Activated CD4-positive, alpha-beta T cell treated with anti-CD3 and anti-CD28 coated beads for 36 hours (primary cell): ENCODE measurements around the gene SLMAP. TPM values are rescaled to one million over a fixed set of nuclear protein-coding genes. Genes with fewer than 3 reads are reported as not detected.
"Not testable (repeated sequence)": the region's sequence is repeated elsewhere in the genome, so short reads cannot be mapped to it uniquely, and the experiment has no call there.

ENCODE experiments used
- ATAC-seq: fragments of 200-7000 bp; cut with Tn5 transposase; one replicate; pipeline ENCODE4 v1.10.0; 2021; ENCODE audit warnings: mild to moderate bottlenecking, moderate library complexity
- CTCF ChIA-PET: fragments of 350-600 bp; sonication (Branson Sonifier 250); formaldehyde crosslinking; loops from one replicate; lab custom pipeline; 2021; ENCODE audit warnings: antibody characterized with exemption; lab: Charles Lee
- POLR2A ChIA-PET: fragments of 350-600 bp; sonication (Branson Sonifier 250); formaldehyde crosslinking; loops from one replicate; lab custom pipeline; 2021; ENCODE audit warnings: antibody characterized with exemption, inconsistent platforms; lab: Charles Lee
- DNase-seq: peaks from one replicate; pipeline ENCODE4 v3.0.0-alpha.2; 2020
- H3K27ac Mint-ChIP-seq: one replicate; pipeline ENCODE4 v1.8.0; 2021; ENCODE audit warnings: mixed read lengths
- H3K27me3 Mint-ChIP-seq: one replicate; pipeline ENCODE4 v1.8.0; 2021; ENCODE audit warnings: mixed read lengths
- H3K36me3 Mint-ChIP-seq: one replicate; pipeline ENCODE4 v1.8.0; 2021; ENCODE audit warnings: low read depth, mixed read lengths
- H3K4me1 Mint-ChIP-seq: one replicate; pipeline ENCODE4 v1.8.0; 2021; ENCODE audit warnings: mixed read lengths
- H3K4me3 Mint-ChIP-seq: one replicate; pipeline ENCODE4 v1.8.0; 2021; ENCODE audit warnings: mild to moderate bottlenecking, moderate library complexity, mixed read lengths
- H3K9me3 Mint-ChIP-seq: one replicate; pipeline ENCODE4 v1.8.0; 2021; ENCODE audit warnings: low read depth, mixed read lengths
- intact Hi-C, 2 experiments: fragments of 100-400 bp; cut with DNase I in 1 of 2; cut with micrococcal nuclease in 1 of 2; formaldehyde crosslinking; loops; one replicate each; pipeline versions ENCODE4 v1.14.2 to v1.15.1; 2022 to 2024; cut with DNase I, micrococcal nuclease
- total RNA-seq, 2 experiments: library from RNA; stranded (reverse); gene quantifications; one replicate each; pipeline ENCODE4 v1.2.3, GENCODE V29; 2021

The SLMAP gene
- total RNA-seq, 2 experiments from 2014 or later = 43.1 to 55.3 TPM

DNA sequence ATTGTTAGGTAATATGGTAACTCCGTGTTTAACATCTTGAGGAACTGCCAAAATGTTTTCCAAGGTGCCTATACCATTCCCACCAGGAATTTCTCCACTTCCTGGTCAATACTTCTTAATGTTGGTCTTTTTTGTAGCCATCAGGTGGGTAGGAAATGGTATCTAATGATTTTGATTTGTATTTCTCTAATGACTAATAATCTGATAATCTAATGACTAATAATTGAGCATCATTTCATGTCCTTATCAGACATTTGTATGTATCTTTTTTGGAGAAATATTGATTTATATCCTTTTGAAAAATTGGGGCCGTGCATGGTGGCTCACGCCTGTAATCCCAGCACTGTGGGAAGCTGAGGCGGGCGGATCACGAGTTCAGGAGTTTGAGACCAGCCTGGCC, 38.8 kb downstream of the SLMAP start:
- no peak for ATAC-seq
- CTCF ChIA-PET = no interaction called here
- DNase-seq = no peak
- H3K4me3 Mint-ChIP-seq = no peak overlapping the region
- intact Hi-C loops = no loop called here
- H3K27me3 Mint-ChIP-seq = no peaks in the 10 kb centered on the region
- POLR2A ChIA-PET = no interaction called here
- H3K9me3 Mint-ChIP-seq = no peaks in the 10 kb centered on the region
- peaks cover 39% of the 10 kb centered on the region for H3K4me1 Mint-ChIP-seq
- peaks cover 2% of the 10 kb centered on the region for H3K36me3 Mint-ChIP-seq
- H3K27ac Mint-ChIP-seq = no peak overlapping the region

- no peak overlapping the region for H3K4me3 Mint-ChIP-seq
- no peak for ATAC-seq
- H3K36me3 Mint-ChIP-seq = peaks cover 2% of the 10 kb centered on the region
- H3K27me3 Mint-ChIP-seq = no peaks in the 10 kb centered on the region
- H3K27ac Mint-ChIP-seq = no peak overlapping the region
- H3K9me3 Mint-ChIP-seq = no peaks in the 10 kb centered on the region
- H3K4me1 Mint-ChIP-seq = peaks cover 44% of the 10 kb centered on the region
- intact Hi-C loops = no loop called here
- DNase-seq = no peak
- ChIA-PET POLR2A (no interaction called here), CTCF (no interaction called here)
These were observed 40.2 kb downstream of the SLMAP start for GRCh38 chr3:57796261-57796660.

- no peak overlapping the region for H3K27ac Mint-ChIP-seq
- CTCF ChIA-PET = interaction anchor here (0.6 to 1.2 kb wide), 3 partner anchors 12 to 456 kb away, joined by 3 to 6 read pairs (median 5); no protein-coding TSS in a partner anchor
- ATAC-seq = no peak
- intact Hi-C loops = no loop called here
- POLR2A ChIA-PET = no interaction called here
- peaks cover 50% of the 10 kb centered on the region for H3K4me1 Mint-ChIP-seq
- peaks cover 2% of the 10 kb centered on the region for H3K36me3 Mint-ChIP-seq
- no peak for DNase-seq
- H3K27me3 Mint-ChIP-seq = no peaks in the 10 kb centered on the region
- H3K4me3 Mint-ChIP-seq = no peak overlapping the region
- H3K9me3 Mint-ChIP-seq = no peaks in the 10 kb centered on the region
These were observed 41.8 kb downstream of the SLMAP start for GRCh38 chr3:57797701-57798487.

GRCh38 chr3:57803647-57804081, 47.6 kb downstream of the SLMAP start:
- POLR2A ChIA-PET = no interaction called here
- H3K4me3 Mint-ChIP-seq = peak overlapping the region; percentile 36
- H3K36me3 Mint-ChIP-seq = peaks cover 4% of the 10 kb centered on the region
- DNase-seq = no peak
- intact Hi-C loops = loop anchor here in 1 of 2 experiments (5.0 kb wide), 1 partner anchor 46 kb away; the partner anchor contains the start of gene SLMAP
- peak overlapping the region; percentile 76 for H3K27ac Mint-ChIP-seq
- no peaks in the 10 kb centered on the region for H3K27me3 Mint-ChIP-seq
- H3K4me1 Mint-ChIP-seq = peaks cover 65% of the 10 kb centered on the region
- H3K9me3 Mint-ChIP-seq = no peaks in the 10 kb centered on the region
- peak; percentile 76 for ATAC-seq
- CTCF ChIA-PET = no interaction called here

GRCh38 chr3:57805266-57805665, 49.2 kb downstream of the SLMAP start:
- ChIA-PET POLR2A (no interaction called here), CTCF (no interaction called here)
- no peaks in the 10 kb centered on the region for H3K9me3 Mint-ChIP-seq
- DNase-seq (no peak), ATAC-seq (no peak)
- H3K4me3 Mint-ChIP-seq = no peak overlapping the region
- H3K4me1 Mint-ChIP-seq = peaks cover 64% of the 10 kb centered on the region
- H3K27me3 Mint-ChIP-seq = no peaks in the 10 kb centered on the region
- H3K36me3 Mint-ChIP-seq = peaks cover 4% of the 10 kb centered on the region
- H3K27ac Mint-ChIP-seq = peak overlapping the region; percentile 32
- intact Hi-C loops = loop anchor here in 1 of 2 experiments (1.0 kb wide), 1 partner anchor 49 kb away; the partner anchor contains the start of gene SLMAP

DNA sequence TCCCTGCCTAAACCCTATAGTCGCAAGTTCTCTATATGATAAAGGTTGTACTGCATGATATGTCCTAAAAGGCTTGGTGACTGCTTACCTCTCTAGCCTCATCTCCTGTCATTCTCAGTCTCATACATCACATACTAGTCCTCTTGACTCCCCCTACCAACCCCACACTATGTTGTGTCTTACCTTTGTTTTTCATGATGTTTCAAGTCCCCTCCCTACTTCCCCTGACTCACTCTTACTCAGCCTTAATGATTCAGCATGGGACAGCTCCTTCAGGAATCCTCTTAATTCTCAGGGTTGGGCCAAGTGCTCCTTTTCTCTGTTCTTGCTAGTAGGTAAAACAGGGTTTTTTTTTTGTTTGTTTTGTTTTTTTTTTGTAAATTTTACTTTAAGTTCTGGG, 49.6 kb downstream of the SLMAP start:
- DNase-seq = peak; percentile 20
- Mint-ChIP-seq H3K36me3 (peaks cover 4% of the 10 kb centered on the region), H3K4me1 (peaks cover 61% of the 10 kb centered on the region), H3K27ac (peak overlapping the region; percentile 32), H3K9me3 (no peaks in the 10 kb centered on the region), H3K4me3 (no peak overlapping the region), H3K27me3 (no peaks in the 10 kb centered on the region)
- intact Hi-C loops = loop anchor here in 1 of 2 experiments (1.0 kb wide), 1 partner anchor 49 kb away; the partner anchor contains the start of gene SLMAP
- POLR2A ChIA-PET = no interaction called here
- ATAC-seq = peak; percentile 89
- CTCF ChIA-PET = no interaction called here

GRCh38 chr3:57806195-57806594, 50.1 kb downstream of the SLMAP start:
- ATAC-seq, H3K9me3 Mint-ChIP-seq, CTCF ChIA-PET, intact Hi-C loops, DNase-seq, H3K36me3 Mint-ChIP-seq, POLR2A ChIA-PET, H3K4me3 Mint-ChIP-seq, H3K27me3 Mint-ChIP-seq: not testable (repeated sequence)
- peaks cover 60% of the 10 kb centered on the region for H3K4me1 Mint-ChIP-seq
- H3K27ac Mint-ChIP-seq = peak overlapping the region; percentile 32

DNA sequence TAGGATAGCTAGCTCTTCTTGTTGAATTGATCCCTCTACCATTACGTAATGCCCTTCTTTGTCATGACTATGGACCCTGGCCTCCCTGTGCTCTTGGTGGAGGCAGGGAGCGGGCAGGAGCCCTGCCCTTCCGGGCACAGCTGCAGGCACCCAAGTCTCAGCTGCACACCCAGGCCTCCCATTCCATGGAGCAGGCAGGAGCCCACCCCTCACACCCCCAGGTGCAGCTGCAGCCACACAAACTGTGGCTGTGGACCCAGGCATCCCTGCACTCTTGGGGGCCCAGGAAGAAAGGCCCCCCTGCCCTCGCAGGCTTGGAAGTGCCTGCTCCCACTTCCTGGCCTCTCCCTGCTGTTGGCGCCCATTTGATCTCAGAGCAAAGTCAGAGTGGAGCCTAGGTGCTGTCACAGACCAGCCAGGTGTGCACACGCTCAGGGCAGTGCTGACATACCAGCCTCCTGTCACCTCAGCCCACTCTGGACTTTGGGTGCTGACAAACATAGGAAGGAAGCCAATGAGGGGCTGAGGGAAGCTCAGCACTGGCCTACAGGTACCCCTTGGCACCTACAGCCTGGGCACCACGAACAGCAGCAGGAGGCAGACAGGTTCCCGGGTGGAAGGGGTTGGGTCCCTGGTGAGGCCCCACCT, 53.0 kb downstream of the SLMAP start:
- Mint-ChIP-seq H3K36me3 (peaks cover 9% of the 10 kb centered on the region), H3K4me1 (peaks cover 44% of the 10 kb centered on the region), H3K27ac (no peak overlapping the region), H3K4me3 (no peak overlapping the region), H3K9me3 (peaks cover 5% of the 10 kb centered on the region), H3K27me3 (no peaks in the 10 kb centered on the region)
- CTCF ChIA-PET = no interaction called here
- POLR2A ChIA-PET = no interaction called here
- intact Hi-C loops = no loop called here
- ATAC-seq = no peak
- DNase-seq = no peak

- Mint-ChIP-seq H3K4me3 (no peak overlapping the region), H3K27me3 (no peaks in the 10 kb centered on the region), H3K36me3 (peaks cover 9% of the 10 kb centered on the region), H3K4me1 (peaks cover 43% of the 10 kb centered on the region), H3K9me3 (peaks cover 5% of the 10 kb centered on the region), H3K27ac (no peak overlapping the region)
- POLR2A ChIA-PET = no interaction called here
- no peak for ATAC-seq
- CTCF ChIA-PET = no interaction called here
- intact Hi-C loops = no loop called here
- DNase-seq = no peak
These were observed 53.5 kb downstream of the SLMAP start for GRCh38 chr3:57809609-57809968.

DNA sequence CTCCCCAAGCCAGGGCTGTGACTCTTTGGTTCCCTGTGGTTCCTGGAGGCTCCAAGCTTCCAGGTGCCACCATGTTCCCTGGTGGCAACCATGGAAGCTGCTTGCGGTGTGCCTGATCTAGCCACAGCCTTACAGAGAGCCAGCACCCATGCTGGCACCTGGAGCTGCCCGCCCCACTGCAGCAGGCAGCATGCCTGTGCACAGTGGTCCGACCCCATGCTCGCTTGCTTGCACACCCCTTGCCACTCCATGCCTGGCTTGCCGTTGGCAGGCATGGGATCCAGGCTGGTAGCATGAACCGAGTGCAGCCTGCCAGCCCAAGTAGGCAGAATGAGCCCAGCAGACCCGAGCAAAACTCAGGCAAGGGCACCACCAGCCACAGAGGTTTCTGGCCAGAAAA, 53.9 kb downstream of the SLMAP start:
- Mint-ChIP-seq H3K4me3 (no peak overlapping the region), H3K9me3 (peaks cover 5% of the 10 kb centered on the region), H3K36me3 (peaks cover 9% of the 10 kb centered on the region), H3K27me3 (no peaks in the 10 kb centered on the region), H3K27ac (no peak overlapping the region), H3K4me1 (peaks cover 43% of the 10 kb centered on the region)
- ChIA-PET CTCF (interaction anchor here (0.9 kb wide), 1 partner anchor 15 kb away, joined by 3 read pairs; no protein-coding TSS in a partner anchor), POLR2A (no interaction called here)
- ATAC-seq = no peak
- no peak for DNase-seq
- intact Hi-C loops = no loop called here

- intact Hi-C loops = no loop called here
- POLR2A ChIA-PET = interaction anchor here (0.6 kb wide), 1 partner anchor 14 kb away, joined by 3 read pairs; no protein-coding TSS in a partner anchor
- Mint-ChIP-seq H3K27me3 (no peaks in the 10 kb centered on the region), H3K27ac (no peak overlapping the region), H3K4me3 (no peak overlapping the region), H3K9me3 (peaks cover 5% of the 10 kb centered on the region), H3K4me1 (peaks cover 40% of the 10 kb centered on the region), H3K36me3 (peaks cover 9% of the 10 kb centered on the region)
- DNase-seq = no peak
- no peak for ATAC-seq
- CTCF ChIA-PET = interaction anchor here (0.9 kb wide), 1 partner anchor 15 kb away, joined by 3 read pairs; no protein-coding TSS in a partner anchor
These were observed 54.5 kb downstream of the SLMAP start for GRCh38 chr3:57810471-57811137.
